GM19239 (cell line): ENCODE results near the gene CHST11.

Source experiments
- DNase-seq: peaks from one replicate; pipeline ENCODE4 v3.0.0; 2011; ENCODE audit warnings: low spot score; ENCODE audit not compliant: insufficient read length
- FAIRE-seq: peaks from 2 replicates; lab custom pipeline; 2011; peaks lifted over from hg19 to GRCh38; lab: Jason Lieb, UNC

Gene CHST11

DNA sequence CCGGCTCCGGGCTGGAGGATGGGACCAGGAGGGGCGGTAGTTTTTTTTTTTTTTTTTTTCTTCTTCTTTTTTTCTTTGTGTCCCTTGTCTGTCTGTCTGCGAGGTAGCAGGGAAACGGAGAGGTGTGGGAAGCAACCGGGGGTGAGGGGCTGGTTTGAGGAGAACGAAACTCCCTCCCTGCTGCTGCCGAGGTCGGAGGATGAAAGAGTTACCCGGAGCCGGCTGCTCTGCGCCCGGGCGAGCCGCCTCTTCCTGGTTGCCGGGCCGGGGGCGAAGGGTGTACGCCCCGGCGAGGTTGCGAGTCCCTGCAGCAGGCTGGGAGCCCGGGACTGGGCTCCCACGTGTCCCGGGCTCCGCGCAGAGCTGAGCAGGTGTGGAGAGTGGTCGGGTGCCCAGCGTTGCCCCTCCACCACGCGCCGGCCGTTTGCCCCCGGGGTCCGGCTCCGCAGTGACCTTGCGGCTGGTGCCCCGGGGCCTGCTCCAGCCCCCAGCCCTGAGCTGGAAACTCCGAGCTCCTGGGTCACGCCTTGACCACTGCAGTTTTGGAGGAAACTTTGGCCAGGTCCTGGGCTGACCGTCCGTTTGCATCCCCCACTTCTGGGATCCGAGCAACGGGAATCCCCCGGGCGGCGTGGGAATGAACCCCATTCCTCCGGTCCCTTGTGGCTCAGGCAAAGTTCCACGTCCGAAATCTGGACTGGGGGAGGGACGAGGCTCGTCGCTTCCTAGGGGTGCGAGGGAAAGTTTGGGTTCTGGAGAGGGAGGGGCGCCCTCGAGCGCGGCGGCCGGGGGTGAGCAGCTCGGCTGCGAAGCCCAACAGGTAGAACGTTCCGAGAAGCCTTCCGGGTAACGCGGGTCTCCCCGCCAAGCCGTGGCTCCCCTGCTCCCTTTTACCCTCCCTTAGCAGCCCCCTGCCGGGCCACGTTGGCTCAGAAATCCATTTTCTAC, 1.3 kb downstream of the CHST11 start:
- FAIRE-seq, result no peak

DNA sequence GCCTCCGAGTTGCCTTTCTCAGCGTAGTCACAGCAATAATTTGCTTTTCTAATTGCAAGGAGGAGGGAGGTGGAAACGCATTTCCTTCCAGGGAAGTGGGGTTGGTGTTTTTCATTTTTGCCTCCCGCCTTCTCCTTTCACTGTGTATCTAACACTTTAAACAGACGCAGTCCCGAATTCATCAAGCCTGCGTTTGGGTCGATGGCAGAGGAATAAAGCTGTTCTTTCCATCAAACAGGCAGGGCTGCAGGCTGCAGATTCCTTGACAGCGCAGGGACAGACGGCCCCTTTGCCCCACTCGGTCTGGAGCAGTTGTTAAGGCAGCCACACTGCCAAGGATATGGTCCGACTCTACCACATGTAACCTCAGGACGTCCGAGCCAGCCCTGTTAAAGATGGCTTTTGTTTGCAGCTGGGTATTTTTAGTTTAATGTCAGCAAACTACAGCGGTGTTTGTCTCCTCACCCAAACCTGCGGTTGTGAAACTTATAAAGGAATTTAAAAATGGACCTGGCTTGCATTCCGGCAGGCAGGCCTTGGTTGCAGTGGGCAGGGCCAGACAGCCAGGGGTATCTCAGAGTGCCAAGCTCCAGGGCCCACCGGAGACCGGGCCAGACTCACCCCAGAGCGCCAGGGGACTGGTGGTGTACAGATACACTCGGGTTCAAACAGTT, 2.1 kb downstream of the CHST11 start:
- DNase-seq (no peak), FAIRE-seq (peak; percentile 76)

More for the DNA sequence above, 1.3 kb downstream of the CHST11 start:
- no peak for DNase-seq

DNA sequence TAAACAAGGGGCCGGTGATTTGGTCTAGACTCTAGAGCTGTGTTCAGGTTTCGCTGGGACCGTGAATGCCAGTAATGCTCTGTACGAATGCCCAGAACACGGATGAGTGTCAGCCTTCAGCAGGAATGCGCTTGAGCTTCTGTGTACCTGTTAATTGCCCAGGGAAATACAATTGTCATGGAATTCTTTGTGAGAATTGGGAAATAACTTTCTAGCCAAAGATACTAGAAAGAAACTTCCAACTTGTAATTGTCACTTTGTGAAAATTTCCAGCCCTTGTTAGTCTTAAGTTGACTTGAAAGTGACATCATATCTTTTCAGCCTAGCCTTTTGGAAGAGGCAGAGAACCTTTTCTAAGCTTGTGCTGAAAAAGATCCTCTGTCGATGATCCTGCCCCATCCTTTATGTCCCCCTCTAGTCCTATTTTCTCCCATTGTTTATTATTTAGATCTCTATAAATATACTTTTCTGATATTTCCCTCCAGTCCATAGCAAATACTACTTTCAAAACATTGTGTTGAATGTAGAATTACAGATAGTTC, 2.7 kb downstream of the CHST11 start:
- DNase-seq (no peak), FAIRE-seq (peak; percentile 45)

DNA sequence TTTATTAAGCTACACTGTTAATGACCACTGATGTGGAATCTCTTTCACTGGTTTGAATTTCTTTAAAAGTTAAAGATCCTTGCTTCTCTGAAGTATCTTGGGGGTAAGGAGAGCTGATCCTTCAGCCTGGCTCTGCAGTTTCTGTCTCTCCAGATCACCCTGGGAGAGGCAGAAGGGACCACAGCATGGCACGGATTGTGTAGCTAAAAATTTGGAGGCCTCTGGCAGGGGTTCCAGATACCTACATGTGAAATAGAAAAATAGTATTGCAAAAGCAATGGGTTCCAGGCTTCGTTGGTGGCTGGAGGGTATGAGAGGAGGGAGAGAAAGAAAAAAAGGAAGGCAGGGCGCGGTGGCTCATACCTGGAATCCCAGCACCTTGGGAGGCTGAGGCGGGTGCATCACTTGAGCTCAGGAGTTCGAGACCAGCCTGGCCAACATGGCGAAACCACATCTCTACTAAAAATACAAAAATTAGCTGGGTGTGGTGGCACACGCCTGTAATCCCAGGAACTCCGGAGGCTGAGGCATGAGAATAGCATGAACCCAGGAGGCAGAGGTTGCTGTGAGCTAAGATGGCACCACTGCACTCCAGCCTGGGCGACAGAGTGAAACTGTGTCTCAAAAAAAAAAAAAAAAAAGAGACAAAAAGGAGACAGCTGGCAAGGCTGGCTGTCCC, 3.4 kb downstream of the CHST11 start:
- no peak for FAIRE-seq
- DNase-seq, result no peak

DNA sequence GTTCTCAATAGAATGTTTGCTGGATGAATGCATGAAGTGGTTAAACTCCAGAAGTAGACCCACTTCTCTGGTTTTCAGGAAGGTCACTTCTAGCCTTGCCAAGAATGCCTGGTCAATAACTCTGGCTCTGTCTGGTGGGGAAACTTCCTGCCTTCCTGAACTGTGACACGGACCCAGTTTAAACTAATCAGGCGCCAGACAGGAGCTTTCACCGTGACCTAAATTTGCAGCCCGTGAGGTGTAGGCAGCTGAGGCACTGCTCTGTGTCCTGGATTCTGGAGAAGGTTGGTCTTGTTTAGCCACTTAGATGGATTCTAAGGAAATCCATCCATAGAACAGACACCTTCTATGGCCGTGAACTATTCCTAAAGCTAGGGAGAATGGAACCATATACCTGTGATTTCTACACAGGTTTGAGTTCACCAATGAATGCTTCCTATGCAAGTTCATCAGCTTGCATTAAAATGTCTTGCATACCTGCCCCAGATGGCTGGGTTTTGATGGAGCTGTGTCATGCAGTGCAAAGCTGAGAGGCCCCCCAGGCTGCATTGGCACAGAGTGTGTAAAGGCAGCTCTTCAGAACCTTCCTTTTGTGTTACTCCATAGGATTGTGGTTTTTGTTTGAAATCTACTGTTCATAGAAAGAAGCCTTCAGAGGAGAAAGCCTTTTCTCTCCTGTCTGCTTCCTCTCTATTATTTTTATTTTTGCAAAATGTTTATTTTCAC, 4.4 kb downstream of the CHST11 start:
- FAIRE-seq (no peak), DNase-seq (no peak)

DNA sequence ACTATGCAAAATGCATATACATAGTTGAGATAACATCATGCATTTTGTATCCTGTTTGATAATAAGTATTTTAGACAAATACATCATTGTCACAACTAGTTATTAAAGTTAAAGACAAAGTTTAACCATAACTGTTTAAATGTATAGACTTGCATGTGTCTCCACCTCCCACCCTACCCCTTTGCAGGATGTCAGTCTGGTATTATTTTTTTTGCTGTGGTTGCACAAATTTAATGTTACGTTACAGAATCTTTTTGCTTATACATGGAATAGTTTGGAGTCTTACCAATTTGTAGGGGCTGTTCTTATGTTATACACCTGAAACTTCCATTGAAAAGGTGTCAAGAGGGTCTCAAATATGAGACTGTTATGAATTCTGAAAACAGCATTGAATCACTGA, 5.6 kb downstream of the CHST11 start:
- DNase-seq (no peak), FAIRE-seq (no peak)

DNA sequence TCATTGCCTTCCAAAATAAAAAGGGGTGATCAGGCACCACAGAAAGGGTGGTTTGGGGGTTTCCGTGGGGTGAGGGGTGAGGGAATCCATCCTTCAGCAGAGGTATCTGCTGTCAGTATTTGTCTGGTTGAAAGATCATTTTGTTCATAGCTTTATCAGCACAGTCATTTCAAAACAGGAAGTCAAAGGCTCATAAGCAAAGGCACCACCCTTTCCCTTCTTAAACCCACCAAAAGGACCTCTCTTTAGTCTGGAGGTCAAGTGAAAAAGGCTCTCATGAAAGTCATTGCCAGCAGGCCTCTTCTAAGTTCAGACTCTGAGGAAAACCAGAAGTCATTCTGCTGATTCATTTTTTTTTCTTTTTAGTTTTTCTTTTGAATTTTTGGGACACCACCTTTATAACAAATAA, 6.2 kb downstream of the CHST11 start:
- FAIRE-seq (peak; percentile 93), DNase-seq (no peak)

DNA sequence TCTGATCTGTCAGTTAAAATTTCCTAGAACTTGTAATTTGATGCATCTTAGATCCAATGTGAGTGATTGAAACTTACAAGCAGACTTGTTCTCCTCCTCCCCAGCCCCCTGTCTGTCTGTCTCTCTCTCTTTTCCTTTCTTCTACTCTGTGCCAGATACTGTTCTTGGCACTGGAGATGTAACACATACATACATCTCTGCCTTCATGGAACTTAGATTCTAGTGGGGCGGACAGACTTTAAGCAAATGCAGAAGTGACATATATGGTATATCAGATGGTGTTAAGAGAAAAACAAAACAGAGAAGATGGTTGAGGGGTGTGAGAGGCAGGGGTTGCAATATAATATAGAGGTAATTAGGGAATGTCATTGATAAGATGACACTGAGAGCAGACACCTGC, 6.6 kb downstream of the CHST11 start:
- FAIRE-seq, result peak; percentile 4
- no peak for DNase-seq

DNA sequence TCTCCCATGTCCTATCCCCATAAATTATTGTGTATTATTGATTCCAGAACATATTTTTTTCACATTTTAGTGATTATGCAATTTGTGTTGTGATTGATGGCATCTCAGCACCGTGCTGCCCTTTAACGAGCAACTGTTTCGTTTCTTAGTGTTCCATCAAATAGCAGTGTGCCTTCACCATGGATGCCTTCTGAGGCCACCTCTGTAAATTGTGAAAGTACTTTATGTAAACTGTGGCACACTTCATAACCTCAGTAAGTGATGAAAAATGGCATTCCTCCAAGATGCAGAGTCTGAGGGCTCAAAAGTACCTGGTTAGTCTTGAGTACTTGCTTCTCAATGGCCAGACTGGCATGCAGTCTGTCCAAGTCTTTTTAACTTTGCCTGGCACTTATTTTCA, 8.2 kb downstream of the CHST11 start:
- DNase-seq, result no peak
- no peak for FAIRE-seq

DNA sequence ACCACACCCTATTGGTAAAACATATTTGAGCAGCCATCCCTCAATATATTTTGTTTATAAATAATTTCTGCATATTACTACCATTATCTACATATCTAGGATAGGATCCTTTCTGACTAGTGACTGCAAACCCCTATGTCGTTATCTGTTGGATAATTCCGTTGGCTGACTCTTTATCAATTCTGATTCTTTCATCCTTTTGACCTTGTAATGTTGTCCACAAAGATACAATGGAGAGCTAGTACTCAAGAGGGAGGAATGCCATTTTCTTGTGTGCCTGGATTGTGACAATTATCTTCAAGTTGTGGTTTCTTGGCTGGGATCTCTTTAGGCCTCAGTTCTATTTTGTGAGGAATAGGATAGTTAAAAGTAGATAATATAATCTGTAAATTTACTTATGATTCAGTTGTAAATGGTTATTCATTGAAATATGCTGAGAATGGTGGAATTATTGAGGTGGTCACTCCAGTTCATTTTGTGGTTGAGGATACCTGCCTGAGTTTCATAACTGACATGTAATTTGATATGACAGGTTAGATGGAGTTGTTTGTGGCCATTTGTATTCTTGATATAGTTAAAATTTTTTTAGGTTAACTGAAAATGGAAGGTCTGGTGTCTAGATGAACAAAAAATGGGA, 10.1 kb downstream of the CHST11 start:
- DNase-seq (no peak), FAIRE-seq (peak; percentile 59)

DNA sequence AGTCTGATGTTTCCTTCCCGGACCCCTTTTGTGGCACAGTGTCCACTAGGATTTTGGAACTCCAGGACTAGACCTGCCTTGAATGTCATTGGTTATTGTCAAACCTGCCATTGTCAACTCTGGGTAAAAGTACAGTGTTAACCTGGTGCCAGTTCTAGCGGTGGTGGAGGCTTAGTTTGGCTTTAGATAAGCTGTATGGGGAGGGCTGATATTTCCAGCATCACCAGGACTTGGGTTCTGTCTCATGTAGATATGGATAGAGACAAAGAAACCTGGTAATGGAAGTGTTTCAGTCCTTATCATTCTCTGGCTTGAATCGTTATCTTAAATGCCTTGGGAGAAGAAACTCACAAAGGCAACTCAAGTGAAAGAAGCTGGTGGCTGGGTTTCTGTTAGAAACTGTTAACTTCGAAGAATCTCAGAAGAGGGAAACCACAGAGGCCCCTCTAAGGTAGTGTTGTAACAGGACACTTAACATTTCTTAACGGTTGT, 10.6 kb downstream of the CHST11 start:
- FAIRE-seq (peak; percentile 89), DNase-seq (no peak)

DNA sequence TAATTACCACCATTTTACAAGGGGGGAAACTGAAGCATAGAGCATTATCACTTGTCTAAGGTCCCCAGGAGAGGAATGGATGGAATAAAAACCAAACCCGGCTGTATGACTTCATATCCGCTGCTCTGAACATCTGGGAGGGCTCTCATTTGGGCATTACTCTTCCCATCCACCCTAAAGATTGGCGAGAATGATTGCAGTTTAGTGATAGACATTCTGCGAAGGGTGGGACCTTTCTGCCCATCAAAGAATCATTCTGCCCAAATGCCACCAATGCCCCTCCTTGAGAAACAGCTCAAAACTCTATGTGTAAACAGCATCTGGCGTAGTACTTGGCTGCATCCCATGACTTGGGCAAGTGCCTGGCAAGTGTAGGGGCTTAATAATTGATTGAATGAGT, 11.6 kb downstream of the CHST11 start:
- FAIRE-seq, result no peak

DNA sequence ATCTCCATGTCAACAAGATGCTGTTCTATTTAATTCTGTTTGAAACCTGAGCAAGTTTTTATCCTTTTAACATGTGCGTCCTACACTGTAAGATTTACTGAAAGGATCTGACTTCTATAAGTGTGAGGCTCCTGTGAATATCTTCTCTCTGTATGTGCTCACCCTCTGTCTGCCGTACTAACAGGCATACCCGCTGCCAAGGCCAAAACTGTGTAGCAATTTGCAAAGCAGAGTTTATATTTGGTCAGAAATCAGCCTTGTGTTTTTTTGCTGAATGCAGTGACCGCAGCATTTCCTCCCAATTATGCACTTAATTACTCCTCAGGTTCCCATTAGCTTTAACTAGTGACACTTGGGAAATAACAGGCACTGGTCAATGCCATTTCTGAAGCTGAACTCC, 12.3 kb downstream of the CHST11 start:
- FAIRE-seq, result peak; percentile 28

More for the DNA sequence above, 11.6 kb downstream of the CHST11 start:
- no peak for DNase-seq

DNA sequence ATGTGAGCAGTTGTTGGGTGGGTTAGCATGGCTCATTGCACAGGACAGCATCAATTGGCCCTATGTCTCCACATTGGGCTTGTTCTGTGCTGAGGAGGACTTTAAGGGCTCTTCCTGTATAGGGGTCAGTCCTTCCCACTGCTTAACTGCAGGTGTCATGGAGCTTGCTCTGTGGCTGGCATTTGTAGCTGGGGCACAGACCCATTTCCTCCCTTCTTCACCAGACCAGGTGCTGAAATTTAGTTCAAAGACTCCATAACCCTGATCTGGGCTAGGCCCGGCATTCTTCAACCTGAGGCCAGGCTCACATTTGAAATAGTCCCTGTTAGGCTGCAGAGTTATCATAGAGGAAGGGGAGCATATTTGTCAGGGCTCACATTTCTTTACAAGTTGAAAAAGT, 12.8 kb downstream of the CHST11 start:
- FAIRE-seq, result no peak
- no peak for DNase-seq

More for the DNA sequence above, 12.3 kb downstream of the CHST11 start:
- DNase-seq, result no peak

DNA sequence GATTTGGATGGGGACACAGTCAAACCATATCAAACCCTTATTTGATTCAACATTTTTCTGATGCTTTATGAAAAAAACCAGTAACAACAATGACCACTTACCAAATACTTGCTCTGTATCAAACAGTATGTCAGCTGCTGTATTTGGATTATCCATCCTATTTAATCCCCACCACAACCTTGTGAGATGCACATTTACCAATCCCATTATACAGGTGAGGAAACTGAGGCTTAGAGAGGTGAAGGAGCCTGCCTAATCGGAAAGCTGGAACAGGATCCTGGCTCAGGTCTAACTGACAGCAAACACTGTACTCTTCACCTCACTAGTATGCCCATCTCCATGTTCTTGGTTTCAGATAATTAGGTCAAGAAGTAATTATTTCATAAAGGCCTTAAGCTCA, 13.8 kb downstream of the CHST11 start:
- DNase-seq (no peak), FAIRE-seq (no peak)

DNA sequence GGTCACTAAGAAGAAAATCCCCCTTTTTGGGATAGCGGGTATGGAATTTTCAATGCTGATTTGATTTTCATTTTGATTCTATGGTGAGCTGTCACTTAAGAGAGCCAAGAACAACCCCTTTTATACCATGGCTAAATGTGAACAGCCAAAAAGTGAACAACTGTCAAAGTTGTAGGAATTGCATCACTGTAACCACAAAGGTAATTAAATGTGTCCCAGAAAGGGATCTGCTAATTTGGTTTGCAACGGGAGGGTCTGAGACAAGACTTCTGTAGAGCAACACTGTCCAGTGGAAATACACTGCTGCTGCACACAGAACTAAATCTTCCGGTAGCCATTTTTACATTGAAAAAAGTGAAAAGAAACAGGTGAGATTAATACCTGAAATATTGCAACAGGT, 14.6 kb downstream of the CHST11 start:
- DNase-seq (no peak), FAIRE-seq (no peak)

DNA sequence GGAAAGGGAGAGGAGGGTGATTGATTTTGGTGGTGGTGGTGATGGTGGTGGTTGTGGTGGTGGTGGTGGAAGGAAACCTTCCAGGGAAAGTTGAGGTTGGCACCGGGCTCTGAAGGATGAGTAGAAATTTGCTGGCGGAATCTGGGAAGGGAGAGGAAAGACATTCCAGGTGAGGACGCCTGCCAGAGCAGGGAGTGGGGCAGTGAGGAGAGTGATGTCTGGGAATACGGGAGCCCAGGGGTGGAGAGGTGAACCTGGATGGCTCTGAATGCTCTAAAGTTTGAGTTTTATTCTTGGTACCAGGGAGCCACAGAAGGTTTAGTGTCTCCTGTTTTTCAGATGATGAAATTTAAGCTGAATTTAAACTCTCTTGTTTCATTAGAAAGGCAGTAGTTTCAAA, 16.0 kb downstream of the CHST11 start:
- DNase-seq, result no peak

DNA sequence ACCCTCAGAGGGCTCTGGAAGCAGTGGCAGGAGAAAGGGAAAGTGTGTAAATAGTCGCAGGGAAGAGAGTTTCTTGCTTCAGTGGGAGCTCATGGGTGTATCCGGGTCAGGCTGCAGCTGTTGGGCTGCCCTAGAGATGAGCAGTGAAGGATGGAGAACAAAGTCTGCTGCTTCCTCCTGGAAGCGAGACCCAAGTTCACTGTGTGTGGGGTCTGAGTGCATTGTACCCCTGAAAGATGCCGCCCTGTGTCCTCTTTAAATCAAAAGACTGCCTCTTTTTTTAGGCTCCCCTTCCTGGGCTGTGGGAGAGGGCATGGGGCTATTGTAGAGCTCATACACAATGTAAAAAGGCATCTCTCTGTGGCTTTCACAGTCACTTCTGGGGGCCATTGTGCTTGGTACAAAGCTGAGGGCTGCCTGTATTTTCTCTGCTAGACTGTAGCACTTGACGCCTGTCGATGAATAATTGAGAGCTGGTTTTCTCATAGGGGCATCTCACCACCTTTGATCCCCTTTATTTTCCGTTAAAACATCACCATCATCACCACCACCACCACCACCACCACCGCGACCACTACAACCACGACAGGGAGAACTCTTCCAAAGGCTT, 16.7 kb downstream of the CHST11 start:
- FAIRE-seq, result peak; percentile 88
- DNase-seq, result no peak

More for the DNA sequence above, 16.0 kb downstream of the CHST11 start:
- no peak for FAIRE-seq

DNA sequence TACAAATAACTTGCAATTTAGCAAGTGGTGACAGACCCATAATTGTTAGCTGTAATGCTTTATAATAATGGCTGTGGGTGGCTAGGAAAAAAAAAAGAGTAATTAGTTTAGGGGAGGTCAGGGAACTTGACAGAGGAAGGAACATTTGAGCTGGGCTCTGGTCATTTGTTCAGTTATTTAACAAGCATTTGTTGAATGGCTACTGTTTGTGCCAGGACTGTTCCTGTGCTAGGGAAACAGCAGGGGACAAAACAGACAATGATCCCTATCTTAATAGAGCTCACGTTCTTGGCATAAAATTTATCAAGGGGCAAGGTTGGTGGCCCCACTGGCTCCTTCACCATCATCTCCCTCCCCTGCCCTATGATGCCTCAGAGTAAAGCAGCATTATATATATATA, 18.5 kb downstream of the CHST11 start:
- DNase-seq, result no peak
- FAIRE-seq, result peak; percentile 49
